SK-N-DZ (cell line): Measurements from ENCODE around the gene PLPP4.

Source experiments
- DNase-seq: peaks from one replicate; pipeline ENCODE4 v3.0.0-alpha.2; 2015; ENCODE audit warnings: low spot score

Gene PLPP4

GRCh38 chr10:120456143-120456625 is 843 bp upstream of the PLPP4 start:
- no peak for DNase-seq

GRCh38 chr10:120457431-120458172 is 575 bp downstream of the PLPP4 start:
- DNase-seq, result no peak

- DNase-seq, result no peak
Observed at GRCh38 chr10:120458432-120458831, 1.4 kb downstream of the PLPP4 start.

GRCh38 chr10:120459185-120459584 is 2.2 kb downstream of the PLPP4 start:
- no peak for DNase-seq

- DNase-seq, result no peak
Observed at GRCh38 chr10:120460186-120460585, 3.2 kb downstream of the PLPP4 start.

GRCh38 chr10:120460776-120461175 is 3.7 kb downstream of the PLPP4 start:
- no peak for DNase-seq

GRCh38 chr10:120462018-120462682 is 5.1 kb downstream of the PLPP4 start:
- DNase-seq, result no peak

- no peak for DNase-seq
Observed at GRCh38 chr10:120465138-120465537, 8.1 kb downstream of the PLPP4 start.

- DNase-seq, result no peak
Observed at GRCh38 chr10:120466006-120466405, 9.0 kb downstream of the PLPP4 start.

- no peak for DNase-seq
Observed at GRCh38 chr10:120473593-120473992, 16.6 kb downstream of the PLPP4 start.

- DNase-seq, result peak; percentile 89
Observed at GRCh38 chr10:120474956-120475355, 17.9 kb downstream of the PLPP4 start.

- no peak for DNase-seq
Observed at GRCh38 chr10:120475844-120476791, 19.1 kb downstream of the PLPP4 start.

- DNase-seq, result no peak
Observed at GRCh38 chr10:120477021-120477742, 20.2 kb downstream of the PLPP4 start.

- DNase-seq, result no peak
Observed at GRCh38 chr10:120477743-120478141, 20.7 kb downstream of the PLPP4 start.

GRCh38 chr10:120478386-120478785 is 21.4 kb downstream of the PLPP4 start:
- DNase-seq, result no peak

- DNase-seq, result peak; percentile 39
Observed at GRCh38 chr10:120479506-120479905, 22.5 kb downstream of the PLPP4 start.

- peak; percentile 93 for DNase-seq
Observed at GRCh38 chr10:120480065-120480600, 23.1 kb downstream of the PLPP4 start.

GRCh38 chr10:120480848-120481247 is 23.8 kb downstream of the PLPP4 start:
- peak; percentile 48 for DNase-seq

GRCh38 chr10:120483006-120483405 is 26.0 kb downstream of the PLPP4 start:
- no peak for DNase-seq

- DNase-seq, result no peak
Observed at GRCh38 chr10:120483651-120484301, 26.7 kb downstream of the PLPP4 start.
